NCI-H345 treated with DMSO at 0.1 percent for 48 hours (cell line): Measurements from ENCODE around the gene RBM28.

ENCODE experiments used
- DNase-seq: peaks from one replicate; lab custom pipeline; 2025; ENCODE audit not compliant: unreplicated experiment; lab: John Stamatoyannopoulos, UW

Gene RBM28, protein sequence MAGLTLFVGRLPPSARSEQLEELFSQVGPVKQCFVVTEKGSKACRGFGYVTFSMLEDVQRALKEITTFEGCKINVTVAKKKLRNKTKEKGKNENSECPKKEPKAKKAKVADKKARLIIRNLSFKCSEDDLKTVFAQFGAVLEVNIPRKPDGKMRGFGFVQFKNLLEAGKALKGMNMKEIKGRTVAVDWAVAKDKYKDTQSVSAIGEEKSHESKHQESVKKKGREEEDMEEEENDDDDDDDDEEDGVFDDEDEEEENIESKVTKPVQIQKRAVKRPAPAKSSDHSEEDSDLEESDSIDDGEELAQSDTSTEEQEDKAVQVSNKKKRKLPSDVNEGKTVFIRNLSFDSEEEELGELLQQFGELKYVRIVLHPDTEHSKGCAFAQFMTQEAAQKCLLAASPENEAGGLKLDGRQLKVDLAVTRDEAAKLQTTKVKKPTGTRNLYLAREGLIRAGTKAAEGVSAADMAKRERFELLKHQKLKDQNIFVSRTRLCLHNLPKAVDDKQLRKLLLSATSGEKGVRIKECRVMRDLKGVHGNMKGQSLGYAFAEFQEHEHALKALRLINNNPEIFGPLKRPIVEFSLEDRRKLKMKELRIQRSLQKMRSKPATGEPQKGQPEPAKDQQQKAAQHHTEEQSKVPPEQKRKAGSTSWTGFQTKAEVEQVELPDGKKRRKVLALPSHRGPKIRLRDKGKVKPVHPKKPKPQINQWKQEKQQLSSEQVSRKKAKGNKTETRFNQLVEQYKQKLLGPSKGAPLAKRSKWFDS

DNA sequence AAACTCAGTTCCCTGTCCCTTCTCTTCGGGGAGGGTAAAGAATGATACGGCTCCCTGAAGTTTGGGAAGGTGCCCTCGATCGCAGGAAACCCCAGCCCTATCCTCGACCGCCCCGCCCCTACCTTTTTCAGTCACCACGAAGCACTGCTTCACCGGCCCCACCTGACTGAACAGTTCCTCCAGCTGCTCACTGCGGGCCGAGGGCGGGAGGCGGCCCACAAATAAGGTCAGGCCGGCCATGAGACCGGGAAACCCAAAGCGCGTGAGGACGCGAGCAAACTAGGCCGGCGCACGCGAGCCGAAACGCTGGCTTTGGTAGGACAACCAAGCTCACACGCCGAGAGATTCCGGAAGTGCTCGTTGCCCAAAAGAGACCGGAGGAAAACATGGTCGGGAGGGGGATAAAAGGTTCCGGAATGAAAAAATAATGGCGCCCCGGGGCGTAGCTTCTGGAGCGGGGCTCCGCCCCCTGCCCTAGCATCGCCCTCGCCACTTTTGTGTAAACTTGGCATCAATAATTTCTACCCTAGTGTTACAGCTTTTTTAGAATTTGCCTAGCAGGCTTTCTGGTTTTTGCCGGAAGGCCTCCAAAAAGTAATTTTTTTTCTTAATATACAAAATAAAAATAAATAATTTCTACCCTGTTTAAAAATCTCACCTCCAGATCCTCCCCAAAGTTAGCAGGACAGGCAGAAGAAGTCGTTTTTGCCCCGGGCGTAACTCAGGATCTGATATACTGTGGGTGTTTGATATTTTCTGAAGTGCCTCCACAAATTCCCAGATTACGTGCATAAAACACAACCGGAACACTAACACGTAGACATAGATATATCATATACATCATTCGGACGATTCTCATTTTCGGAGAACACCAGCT lies at the start of gene RBM28:
RBM28 (minus strand) TSS at position 355 of the 877 bp plus-strand sequence; CDS start at position 240, 115 bp downstream.
- peak; percentile 76 for DNase-seq

DNA sequence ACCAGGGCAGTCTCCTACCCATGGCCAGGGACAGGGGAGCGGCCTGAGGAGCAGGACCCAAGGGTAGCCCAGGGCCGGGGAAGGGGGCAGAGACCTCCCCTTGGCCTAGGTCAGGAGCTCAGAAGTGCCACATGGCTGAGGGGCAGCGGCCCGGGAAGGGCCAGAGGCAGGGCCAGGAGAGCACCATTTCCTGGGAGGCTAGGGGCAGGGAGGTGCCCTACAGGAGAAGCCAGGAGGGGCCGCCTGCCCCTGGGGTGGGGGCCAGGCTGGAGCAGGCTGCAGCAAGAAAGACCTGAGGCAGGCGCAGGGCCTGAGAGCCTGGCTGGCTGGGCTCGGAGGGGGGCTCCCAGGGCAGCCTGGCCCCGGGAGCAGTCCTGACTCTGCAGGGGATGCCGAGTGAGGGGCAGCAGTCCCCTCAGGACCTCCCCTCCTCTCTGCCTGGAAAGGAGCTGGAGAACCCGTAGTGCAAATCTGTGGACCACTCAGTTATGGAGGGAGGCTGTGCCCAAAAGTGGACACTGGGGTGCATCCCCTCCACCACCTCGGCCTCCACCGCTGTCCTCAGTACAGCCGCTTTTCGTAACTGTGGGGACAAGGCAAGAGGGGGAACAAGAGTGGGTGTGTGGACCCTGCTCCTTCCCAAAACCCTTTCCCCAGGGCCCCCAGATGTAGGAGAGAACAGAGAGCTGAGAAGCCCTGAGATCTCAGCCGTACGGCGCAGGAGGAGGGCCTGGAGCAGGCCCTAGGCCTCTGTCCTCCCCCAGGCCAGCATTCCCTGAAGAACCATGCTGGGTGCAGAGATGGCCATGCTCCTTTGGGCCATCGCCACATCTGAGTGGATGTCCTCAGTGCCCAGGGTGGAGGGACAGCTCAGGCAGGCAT lies 49.0 kb upstream of the RBM28 start:
- DNase-seq: no peak

DNA sequence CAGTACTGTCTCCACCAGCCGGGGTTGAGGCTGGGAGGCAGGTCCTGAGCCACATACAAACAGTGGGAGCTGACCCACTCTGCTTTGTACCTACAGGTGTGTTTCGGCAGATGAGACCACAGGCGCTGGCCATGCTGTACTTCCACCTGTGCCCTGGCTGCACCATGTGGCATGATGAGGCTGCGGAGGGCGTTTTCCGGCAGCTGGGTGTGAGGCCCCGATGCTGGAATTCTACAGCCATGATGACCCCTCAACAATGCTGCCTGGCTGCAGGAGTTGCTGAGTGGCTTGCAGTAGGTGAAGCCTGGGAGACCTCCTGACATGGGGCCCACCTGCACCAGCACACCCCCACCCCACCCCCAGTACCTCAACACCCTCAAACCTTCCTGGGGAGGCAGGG lies 48.1 kb upstream of the RBM28 start:
- no peak for DNase-seq

DNA sequence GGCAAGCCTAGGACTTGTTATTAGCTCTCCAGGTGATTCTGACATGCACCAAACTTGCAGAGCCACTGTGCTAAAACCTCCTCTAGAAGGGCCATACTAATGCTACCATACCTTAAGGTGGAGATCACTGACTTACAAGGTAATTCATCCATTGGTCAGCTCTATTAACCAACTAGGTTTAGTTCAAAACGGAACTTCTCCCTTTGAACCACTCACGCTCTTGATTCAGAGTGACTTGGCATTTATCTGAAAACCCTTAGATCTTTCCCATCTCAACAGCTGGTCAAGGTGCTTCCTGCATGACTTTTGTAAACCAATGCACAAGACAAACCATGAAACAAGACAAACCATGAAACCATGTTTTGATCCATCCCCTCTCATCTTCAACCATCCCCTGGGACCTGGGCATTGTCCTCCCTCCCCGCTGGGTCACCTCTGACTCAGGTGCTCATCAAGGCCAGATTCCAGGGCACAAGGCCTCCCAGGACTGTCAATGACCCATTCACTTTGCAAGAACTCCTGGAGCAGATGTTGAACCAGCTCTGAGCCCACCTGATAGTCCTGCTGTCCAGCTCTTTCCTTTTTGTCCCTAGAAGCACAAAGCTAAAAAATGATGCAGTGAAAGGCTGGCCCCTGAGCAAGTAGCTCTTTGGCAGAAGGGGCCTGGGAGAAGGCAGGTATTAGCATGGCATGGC lies 47.3 kb upstream of the RBM28 start:
- DNase-seq: no peak

GRCh38 chr7:128389618-128390329 lies 46.1 kb upstream of the RBM28 start:
- DNase-seq: no peak

DNA sequence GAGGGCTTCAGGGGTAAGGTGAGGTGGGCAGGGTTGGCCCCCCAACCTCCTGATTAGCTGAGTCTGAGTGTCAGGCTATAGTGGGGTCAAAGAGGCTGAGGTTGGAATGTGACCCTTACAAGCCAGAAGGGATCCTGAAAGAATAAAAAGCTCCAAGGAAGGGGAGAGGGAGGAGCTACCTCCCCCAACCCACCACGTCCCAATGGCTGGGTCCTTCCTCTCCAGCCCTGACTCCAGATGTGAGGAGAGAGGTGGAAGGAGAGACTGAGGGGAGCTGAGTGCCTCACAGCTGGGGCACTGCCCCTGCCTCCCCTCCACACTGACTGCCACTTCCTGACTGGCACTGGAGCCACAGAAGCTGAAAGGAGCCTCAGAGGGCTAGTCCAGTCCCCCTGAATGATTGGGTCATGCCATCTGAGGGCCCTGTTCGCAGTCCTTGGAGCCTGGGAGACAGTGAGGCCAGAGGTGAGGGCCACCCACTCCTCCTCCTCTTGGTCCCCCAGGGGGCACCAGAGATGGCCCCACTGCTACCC lies 45.4 kb upstream of the RBM28 start:
- DNase-seq: no peak

DNA sequence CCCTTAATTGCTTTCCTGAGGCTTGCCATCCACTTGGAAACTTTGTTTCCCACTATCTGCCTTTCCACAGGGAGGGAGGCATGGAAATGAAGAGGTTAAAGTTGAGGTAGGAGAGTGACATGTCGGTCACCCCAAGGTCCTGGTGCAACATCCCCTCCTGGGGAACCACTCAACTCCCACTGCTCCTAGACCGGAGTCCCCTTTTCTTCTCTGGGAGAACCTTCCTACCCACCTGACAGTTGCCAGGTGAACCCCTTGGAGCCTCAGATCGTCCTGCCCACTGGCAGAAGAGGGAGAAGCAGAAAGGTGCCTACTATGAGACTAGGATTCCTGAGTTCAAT lies 44.4 kb upstream of the RBM28 start:
- no peak for DNase-seq

DNA sequence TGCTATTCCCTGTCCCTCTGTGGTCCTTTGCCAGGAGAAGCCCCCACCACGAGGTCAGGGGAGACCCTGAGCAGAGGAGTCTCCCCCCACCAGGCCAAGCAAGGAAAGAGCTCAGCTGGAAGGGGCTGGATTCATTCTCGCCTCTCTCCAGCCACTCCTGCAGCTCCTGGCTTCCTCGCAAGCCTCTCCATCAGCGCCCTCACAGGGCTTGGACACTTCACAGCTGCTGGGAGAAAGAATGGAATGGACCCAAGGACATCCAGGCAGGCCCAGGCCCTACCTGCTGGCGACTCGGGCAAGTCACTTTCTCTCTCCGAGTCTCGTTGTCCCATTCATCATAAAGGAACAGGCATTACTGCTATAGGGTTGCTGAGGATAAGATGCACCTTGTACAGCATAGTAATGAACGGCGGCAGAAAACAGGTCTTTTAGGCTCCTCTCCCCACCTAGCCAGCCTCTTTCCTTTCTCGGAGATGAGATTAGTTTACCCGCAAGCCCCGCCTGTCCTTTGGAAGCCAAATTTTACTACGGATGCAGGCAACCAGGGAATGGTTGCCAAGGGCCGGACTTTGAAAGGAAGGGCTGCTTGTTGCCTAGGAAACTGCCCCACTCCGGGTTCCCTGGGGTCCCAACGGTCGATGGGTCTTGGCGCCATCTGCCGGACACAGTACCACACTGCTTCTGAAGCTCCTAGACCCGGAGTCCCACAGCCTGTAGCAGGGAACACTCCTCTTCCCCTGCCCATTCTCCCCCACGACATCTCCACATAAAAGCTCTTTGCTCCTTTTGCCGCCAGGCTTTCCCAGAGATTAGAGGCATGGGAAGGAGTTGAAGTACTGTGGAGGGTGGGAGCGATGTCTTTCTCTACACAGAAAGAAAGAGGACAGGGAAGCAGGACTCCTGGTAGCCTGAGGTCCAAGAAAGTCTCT lies 43.8 kb upstream of the RBM28 start:
- DNase-seq: peak; percentile 50

GRCh38 chr7:128385988-128386925 lies 42.5 kb upstream of the RBM28 start:
- DNase-seq: no peak

GRCh38 chr7:128384726-128385125 lies 41.0 kb upstream of the RBM28 start:
- DNase-seq: no peak

- DNase-seq: no peak
Observed at GRCh38 chr7:128383776-128384175, 40.1 kb upstream of the RBM28 start.

DNA sequence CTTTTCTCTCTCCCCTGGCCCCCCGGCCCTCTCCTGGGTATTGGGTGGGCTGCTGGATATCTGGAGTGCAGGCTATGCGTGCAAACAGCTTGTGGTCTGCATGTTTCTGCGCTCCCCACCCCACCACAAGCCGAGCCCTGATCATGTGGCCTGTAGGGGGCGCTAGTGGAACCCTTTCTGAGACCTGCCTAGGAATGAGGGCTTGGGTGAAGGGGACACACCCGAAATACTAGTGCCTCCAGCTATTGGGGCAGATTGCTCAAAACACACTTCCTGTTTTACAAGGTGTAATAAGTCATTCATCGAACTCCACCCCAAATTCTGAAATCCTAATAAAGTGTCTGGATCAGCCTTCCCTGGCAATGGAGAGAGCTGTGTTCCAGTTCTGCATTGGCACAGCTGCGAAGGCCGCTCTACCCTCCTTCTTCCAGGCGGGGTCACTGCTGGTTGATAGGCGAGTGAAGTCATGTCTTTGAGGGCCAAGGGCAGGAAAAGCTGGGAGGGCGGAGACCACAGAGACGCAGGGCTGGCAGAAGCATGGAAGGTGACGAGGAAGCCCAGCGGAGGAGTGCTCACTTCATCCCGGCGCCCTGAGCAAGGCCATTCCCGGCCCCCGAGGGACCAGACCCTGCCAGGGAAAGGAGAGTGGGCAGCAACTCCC lies 37.6 kb upstream of the RBM28 start:
- no peak for DNase-seq

- no peak for DNase-seq
Observed at GRCh38 chr7:128380483-128381106, 36.9 kb upstream of the RBM28 start.

DNA sequence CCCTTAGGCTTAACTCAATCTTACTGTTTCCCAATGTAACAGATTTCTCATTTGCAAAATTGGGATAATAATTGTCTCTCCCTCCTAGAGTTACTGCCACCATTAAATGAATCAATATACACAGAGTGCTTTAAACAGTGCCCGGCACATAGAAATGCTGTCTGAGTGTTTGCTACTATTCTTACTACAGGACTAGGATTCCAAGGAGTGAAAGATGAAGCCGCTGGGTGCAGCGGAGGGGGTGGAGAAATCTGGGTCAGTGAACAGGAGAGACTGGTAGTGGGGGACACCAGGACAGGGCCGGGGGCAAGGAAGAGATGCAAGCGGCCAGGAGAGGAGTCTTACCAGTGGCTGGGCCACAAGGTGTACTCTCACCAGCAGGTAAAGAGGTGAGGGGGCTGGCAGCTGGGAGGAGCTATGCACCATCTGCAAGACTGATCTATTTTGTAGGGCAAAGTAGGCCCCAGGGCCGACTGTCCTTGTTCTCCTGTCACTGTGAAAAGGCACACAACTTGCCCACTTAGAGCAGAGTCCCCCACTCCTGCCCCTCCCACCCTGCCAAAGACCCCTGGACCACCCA lies 36.3 kb upstream of the RBM28 start:
- no peak for DNase-seq

DNA sequence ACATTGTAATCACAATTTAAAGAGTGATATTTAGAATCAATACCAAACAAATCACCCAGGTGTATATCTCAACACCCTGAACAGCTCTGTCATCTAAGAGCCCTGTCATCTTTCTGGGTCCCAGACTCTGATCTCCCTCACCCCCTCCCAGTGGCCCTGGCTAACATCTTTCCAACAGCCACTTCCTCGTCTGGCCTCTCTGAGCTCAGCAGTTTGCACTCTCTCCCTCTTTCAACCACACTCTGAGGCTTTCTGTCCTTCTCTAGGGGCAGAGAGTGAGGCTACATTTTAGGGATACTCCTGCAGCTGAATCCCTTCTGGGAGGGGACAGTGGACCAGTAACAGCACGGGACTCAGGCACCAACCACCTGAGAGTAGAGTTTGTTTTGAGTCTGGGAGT lies 34.9 kb upstream of the RBM28 start:
- DNase-seq: no peak

DNA sequence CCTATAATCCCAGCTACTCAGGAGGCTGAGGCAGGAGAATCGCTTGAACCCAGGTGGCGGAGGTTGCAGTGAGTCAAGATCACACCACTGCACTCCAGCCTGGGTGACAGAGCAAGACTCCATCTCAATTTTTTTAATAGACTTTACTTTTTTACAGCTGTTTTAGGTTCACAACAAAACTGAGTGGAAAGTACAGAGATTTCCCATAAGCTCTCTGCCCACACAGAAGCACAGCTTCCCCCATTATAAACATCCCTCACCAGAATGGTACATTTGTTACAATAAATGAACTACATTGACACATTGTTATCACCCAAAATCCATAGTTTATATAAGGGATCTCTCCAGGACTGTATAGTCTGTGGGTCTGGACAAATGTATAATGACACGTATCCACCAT lies 32.4 kb upstream of the RBM28 start:
- DNase-seq: no peak
